RPMI7951 (cell line): ENCODE data around the gene MYO5A. TPM values are rescaled to one million over a fixed set of nuclear protein-coding genes. Genes with fewer than 3 reads are reported as not detected.
A peak's percentile ranks its signal among the peaks of the same experiment; 100 is the strongest.

Experiments
- DNase-seq: peaks from one replicate; pipeline ENCODE4 v3.0.0-alpha.2; 2012; ENCODE audit warnings: low read depth
- total RNA-seq: library from RNA; depleted of rRNA; stranded (reverse); fragments of >200 nt; shearing (Covaris generic); gene quantifications from 2 replicates; pipeline ENCODE4 v1.2.3, GENCODE V29; 2014

The MYO5A gene
- total RNA-seq, 1 experiment from 2014 or later = 49.1 TPM

GRCh38 chr15:52362497-52362896 is 166.2 kb downstream of the MYO5A start:
- DNase-seq = peak; percentile 20

DNA sequence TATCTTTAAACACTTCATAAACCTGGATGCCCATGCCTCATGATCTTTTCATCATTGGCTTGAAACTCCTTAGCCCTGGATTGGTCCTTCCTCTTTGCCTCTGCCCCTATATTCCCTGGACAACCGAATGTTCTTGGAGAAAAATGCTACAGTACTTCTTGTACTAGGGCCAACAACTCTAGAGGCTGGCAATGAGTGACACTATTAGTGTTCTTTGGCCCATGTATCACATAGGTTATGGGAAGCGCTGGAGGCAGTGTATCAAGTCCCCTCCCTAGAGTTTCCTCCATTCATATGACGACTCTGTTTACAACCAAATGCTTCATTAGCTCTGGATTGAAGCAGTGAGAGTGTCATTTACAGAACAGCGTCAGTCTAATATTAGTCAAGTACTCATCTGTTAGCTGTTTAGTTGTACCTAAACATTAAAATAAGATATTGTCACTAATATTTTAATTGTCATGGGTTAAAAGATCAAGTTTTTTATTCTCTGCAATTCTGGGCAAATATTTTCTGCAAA is 166.6 kb downstream of the MYO5A start:
- DNase-seq = no peak

- no peak for DNase-seq
These were observed 167.2 kb downstream of the MYO5A start for GRCh38 chr15:52361494-52361893.

GRCh38 chr15:52360229-52361203 is 168.2 kb downstream of the MYO5A start:
- DNase-seq = peak; percentile 14

- DNase-seq = no peak
These were observed 169.0 kb downstream of the MYO5A start for GRCh38 chr15:52359722-52360121.

DNA sequence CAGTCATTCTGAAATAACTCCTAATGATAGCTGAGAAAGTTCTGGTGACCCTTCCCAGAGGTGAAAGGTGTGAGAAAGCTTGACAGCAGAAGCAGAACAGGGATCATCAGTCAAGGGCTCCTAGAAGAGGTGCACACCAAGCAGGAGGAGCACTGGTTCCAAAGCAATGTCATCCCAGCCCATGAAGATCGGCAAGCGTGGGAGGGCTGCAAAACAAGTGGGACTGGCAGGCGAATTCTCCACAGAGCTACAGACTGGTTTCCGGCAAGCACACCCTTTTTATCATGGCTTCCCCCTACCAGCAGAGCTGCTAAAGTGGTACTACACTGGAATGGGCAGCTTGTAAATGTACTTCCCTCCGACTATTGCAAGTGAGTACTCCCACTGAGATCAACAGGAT is 170.7 kb downstream of the MYO5A start:
- no peak for DNase-seq

DNA sequence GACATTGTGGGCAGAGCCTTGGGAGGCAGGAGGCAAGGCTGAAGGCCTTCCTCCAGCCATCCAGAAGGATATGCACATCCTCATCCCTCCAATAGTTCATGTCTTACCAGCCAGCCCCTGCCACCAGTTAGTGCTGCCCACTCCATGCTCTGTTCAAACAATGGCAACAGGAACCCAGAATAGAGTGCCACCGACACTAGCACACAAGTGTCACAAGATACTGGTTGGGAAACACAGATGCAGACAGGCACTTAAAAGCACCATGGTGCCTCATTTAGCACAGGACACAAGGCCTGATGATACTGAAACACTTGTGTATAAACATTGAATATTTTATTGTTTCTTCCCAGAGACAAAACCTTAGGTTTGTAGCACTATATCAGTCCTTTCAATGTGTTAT is 176.6 kb downstream of the MYO5A start:
- DNase-seq = no peak

DNA sequence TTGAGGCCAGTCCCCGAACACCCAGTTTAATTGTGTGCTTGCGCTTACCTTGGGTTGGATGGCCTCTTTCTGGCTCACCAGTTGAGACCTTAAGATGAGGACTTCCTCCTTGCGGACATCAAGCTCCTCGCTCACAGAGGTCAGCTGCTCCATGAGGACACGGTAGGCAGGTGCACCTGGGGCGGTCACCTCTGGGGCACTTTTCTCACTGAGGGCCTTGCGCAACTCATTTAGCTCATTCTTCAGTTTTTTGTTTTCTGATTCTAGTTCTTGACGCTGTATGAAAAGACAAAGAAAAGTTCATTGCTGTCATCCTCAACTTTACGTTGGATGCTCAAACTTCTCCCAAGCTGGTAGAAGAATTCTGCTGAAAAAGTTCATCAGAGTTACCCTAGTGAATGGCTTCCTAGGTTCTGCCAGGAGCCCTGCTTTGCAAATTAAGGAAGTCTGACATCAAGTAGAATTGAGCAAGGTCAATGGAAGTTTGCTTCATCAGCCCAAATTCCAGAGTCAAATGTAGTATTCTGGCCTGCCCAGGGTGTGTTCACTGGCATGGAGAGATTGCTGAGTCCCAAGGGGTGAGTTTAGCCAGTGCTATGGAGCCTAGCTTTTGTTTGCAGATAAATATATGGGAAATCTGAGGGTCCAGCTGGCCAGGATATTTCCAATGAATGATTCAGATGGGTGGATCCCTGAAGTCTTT is 177.3 kb downstream of the MYO5A start:
- no peak for DNase-seq

DNA sequence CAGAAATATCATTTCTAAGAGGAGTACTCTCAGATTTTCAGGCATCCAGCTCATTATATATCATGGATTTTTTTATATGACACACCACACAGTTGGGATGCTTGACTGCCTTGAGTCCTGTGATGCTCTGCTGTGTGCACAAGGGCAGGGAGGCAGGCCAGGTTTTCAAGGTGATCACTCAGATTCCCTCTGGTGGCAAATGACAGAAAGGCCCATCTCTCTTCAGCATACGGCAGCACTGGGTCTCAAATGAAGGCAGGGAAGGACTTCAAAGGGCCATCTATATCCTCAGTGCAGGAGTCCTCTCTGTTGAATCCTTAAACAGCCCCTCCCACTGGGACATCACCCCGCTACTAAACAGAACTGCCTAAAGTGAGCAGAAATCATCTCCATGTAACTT is 178.3 kb downstream of the MYO5A start:
- DNase-seq = no peak

GRCh38 chr15:52349052-52349700 is 179.5 kb downstream of the MYO5A start:
- DNase-seq = peak; percentile 12

- peak; percentile 33 for DNase-seq
These were observed 180.5 kb downstream of the MYO5A start for GRCh38 chr15:52348056-52348745.

DNA sequence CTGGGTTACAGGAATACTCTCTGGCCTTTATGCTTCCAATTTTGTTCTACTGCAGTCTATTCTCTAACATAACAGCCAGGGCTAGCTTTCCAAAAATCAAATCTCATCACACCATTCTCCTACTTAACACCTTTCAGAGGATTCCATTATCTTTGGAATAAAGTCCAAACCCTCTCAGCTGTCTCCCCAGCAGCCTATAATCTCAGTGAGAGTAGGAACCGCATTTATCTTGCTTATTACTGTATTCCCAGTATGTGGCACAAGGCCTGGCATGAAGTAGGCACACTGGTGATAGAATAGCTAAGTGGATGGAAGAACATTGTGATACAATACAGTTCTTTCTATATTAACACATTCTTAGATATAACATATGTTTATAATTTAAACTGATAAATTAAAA is 184.1 kb downstream of the MYO5A start:
- no peak for DNase-seq

- no peak for DNase-seq
These were observed 184.8 kb downstream of the MYO5A start for GRCh38 chr15:52343831-52344230.

GRCh38 chr15:52340093-52340492 is 188.6 kb downstream of the MYO5A start:
- DNase-seq = no peak

GRCh38 chr15:52338891-52339290 is 189.8 kb downstream of the MYO5A start:
- DNase-seq = no peak

GRCh38 chr15:52338058-52338457 is 190.6 kb downstream of the MYO5A start:
- no peak for DNase-seq

DNA sequence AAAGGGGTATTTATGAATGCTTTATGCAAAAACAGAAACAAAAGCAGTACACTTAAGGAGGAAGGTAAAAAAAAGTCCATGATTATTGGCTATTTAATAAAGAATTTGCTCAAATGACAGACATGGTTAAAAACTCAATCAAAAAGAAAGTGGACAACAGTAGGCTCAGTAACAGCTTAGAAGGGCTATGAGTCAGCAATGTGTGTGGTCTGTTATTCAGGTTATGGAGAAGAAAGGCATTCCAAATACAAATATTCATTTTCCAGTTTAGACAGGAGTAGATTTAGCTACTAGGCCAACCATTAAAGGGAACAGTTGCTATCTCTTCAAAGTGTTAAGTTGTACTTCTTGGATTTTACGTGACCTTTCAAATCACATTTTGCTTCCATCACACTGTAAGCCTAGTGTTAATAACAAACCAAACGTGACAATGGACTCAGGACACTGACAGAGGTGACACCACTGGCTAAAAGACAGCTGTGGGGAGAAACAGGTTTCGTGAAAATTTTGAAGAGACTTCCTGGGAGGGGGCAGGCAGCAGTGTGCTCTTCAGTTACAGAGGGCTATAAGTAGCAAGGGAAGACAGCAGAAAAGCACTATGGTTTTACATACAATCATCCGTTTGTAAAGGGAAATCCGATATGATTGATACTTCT is 191.4 kb downstream of the MYO5A start:
- DNase-seq = peak; percentile 64

DNA sequence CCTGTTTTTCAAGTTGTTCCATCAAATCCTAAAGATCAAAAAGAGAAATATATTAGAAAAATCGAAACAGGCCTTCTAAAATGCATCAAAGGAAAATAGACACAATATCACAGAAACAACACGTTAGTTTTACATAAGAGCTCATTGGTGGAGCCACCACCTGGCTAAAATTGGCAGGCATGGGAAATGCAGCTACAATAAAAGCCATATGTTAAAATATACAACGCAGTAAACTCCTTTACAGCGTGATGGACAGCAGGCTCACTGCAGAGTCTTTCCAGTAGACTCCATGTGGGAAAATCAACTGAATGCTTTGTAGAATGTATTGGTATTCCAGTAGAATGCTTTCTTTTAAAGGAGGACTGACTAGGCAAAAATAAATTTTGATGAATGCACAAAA is 192.2 kb downstream of the MYO5A start:
- no peak for DNase-seq

DNA sequence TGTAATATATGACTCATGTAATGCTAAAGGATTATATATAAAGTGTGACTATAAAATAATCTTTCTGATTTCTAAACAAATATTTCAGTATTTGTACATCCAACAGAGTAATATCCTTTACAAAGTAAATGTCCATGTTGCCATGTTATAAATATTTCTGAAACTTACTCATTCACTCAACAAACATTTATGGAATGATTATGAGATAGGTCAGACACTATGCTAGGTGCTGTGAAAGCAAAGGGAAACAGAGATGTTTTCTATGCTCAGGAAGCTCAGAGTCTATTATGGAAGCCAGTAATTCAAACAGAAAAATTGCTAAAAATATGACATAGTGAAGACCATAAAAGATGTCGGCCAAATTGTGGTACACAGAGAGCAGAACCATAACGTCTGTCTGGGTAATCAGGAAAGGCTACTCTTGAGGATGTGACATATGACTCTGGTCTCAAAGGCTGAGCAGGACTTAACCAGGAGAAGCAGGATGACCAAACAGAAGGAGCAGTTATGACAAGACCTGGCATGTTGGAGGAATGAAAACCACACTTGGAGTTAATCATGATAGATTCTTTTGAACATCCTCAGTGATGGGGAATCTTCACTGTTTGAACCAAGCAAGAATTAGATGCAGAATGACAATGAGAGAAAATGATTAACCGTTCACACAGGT is 194.1 kb downstream of the MYO5A start:
- no peak for DNase-seq

GRCh38 chr15:52331490-52332240 is 197.0 kb downstream of the MYO5A start:
- peak; percentile 41 for DNase-seq
